ENCODE measurements around the gene TRIM54.
A peak's percentile ranks its signal among the peaks of the same experiment; 100 is the strongest.

TRIM54 gene

GRCh38 chr2:27356382-27357181 is 74.4 kb downstream of the TRIM54 start, which contains the start of gene GTF3C2:
TSS of gene GTF3C2 (minus strand) at chr2:27356764. CDS start at chr2:27343554, 13,210 bp downstream.
- peak; percentile 89 to 90 for DNase-seq (ENCODE audit: low read depth in 2 of 2)
